H9 (cell line): ENCODE results near the gene AFF1. TPM values are rescaled to one million over a fixed set of nuclear protein-coding genes. Genes with fewer than 3 reads are reported as not detected.

ENCODE experiments used
- DNase-seq: peaks from one replicate; pipeline ENCODE4 v3.0.0-alpha.2; 2017
- H2AFZ ChIP-seq: one replicate; pipeline ENCODE4 v1.6.1; 2013; ENCODE audit warnings: mild to moderate bottlenecking, low read length, control low read depth, moderate library complexity
- H2AK5ac ChIP-seq: 2 replicates; pipeline ENCODE4 v1.6.1; 2013; ENCODE audit warnings: low read length, control low read depth, mixed read lengths; ENCODE audit not compliant: insufficient read length
- H2BK120ac ChIP-seq: one replicate; pipeline ENCODE4 v1.6.1; 2013; ENCODE audit warnings: low read depth, mild to moderate bottlenecking, low read length, control low read depth, inconsistent platforms; ENCODE audit not compliant: poor library complexity, severe bottlenecking
- H2BK12ac ChIP-seq: 2 replicates; pipeline ENCODE4 v1.6.1; 2013; ENCODE audit warnings: low read length, control low read depth, mixed read lengths, low read depth; ENCODE audit not compliant: insufficient read length
- H2BK15ac ChIP-seq: 2 replicates; pipeline ENCODE4 v1.6.1; 2013; ENCODE audit warnings: low read depth, low read length, control low read depth
- H2BK20ac ChIP-seq: one replicate; pipeline ENCODE4 v1.6.1; 2013; ENCODE audit warnings: low read depth, mild to moderate bottlenecking, low read length, control low read depth, inconsistent platforms; ENCODE audit not compliant: poor library complexity, severe bottlenecking
- H2BK5ac ChIP-seq: 2 replicates; pipeline ENCODE4 v1.6.1; 2013; ENCODE audit warnings: low read length, control low read depth, mixed read lengths; ENCODE audit not compliant: insufficient read length
- H3K14ac ChIP-seq: 2 replicates; pipeline ENCODE4 v1.6.1; 2013; ENCODE audit warnings: low read length, control low read depth; ENCODE audit not compliant: insufficient read depth
- H3K18ac ChIP-seq: 2 replicates; pipeline ENCODE4 v1.6.1; 2013; ENCODE audit warnings: low read depth, mild to moderate bottlenecking, mixed read lengths, low read length, control low read depth; ENCODE audit not compliant: insufficient read length
- H3K23ac ChIP-seq: 2 replicates; pipeline ENCODE4 v1.6.1; 2013; ENCODE audit warnings: low read length, control low read depth, mixed read lengths, low read depth; ENCODE audit not compliant: insufficient read length
- H3K23me2 ChIP-seq: 2 replicates; pipeline ENCODE4 v1.6.1; 2013; ENCODE audit warnings: low read depth, mild to moderate bottlenecking, mixed read lengths, low read length, control low read depth; ENCODE audit not compliant: insufficient read length, poor library complexity, severe bottlenecking
- H3K27ac ChIP-seq: 2 replicates; pipeline ENCODE4 v1.5.1; 2013; ENCODE audit warnings: low read length, control low read depth, mixed read lengths, low read depth; ENCODE audit not compliant: insufficient read length
- H3K27me3 ChIP-seq: 2 replicates; pipeline ENCODE4 v1.6.1; 2013; ENCODE audit warnings: low read length, control low read depth, inconsistent platforms; ENCODE audit not compliant: insufficient read depth
- H3K4ac ChIP-seq: 2 replicates; pipeline ENCODE4 v1.6.1; 2013; ENCODE audit warnings: low read depth, mild to moderate bottlenecking, control low read depth, inconsistent platforms, low read length, moderate library complexity
- H3K4me1 ChIP-seq: 2 replicates; pipeline ENCODE4 v1.6.1; 2013; ENCODE audit warnings: low read length, control low read depth, inconsistent platforms; ENCODE audit not compliant: insufficient read depth
- H3K4me2 ChIP-seq: 2 replicates; pipeline ENCODE4 v1.6.1; 2013; ENCODE audit warnings: low read length, control low read depth, mixed read lengths; ENCODE audit not compliant: insufficient read length, insufficient read depth
- H3K56ac ChIP-seq: 2 replicates; pipeline ENCODE4 v1.6.1; 2013; ENCODE audit warnings: low read depth, mild to moderate bottlenecking, mixed read lengths, low read length, control low read depth; ENCODE audit not compliant: insufficient read length
- H3K79me1 ChIP-seq: 2 replicates; pipeline ENCODE4 v1.6.1; 2013; ENCODE audit warnings: low read depth, mild to moderate bottlenecking, moderate library complexity, low read length, control low read depth, inconsistent platforms; ENCODE audit not compliant: insufficient read depth, poor library complexity, severe bottlenecking
- H3K79me2 ChIP-seq: 2 replicates; pipeline ENCODE4 v1.6.1; 2013; ENCODE audit warnings: low read length, control low read depth, inconsistent platforms; ENCODE audit not compliant: insufficient read depth
- H3K9ac ChIP-seq: 2 replicates; pipeline ENCODE4 v1.6.1; 2013; ENCODE audit warnings: low read length, control low read depth, mixed read lengths; ENCODE audit not compliant: insufficient read length; ENCODE audit errors: extremely low read depth
- H3K9me3 ChIP-seq: one replicate; pipeline ENCODE4 v1.6.1; 2013; ENCODE audit warnings: low read depth, low read length, inconsistent platforms; ENCODE audit not compliant: control insufficient read depth
- H3T11ph ChIP-seq: one replicate; pipeline ENCODE4 v1.6.1; 2013; ENCODE audit warnings: mild to moderate bottlenecking, low read length, control low read depth, inconsistent platforms
- H4K20me1 ChIP-seq: one replicate; pipeline ENCODE4 v1.6.1; 2013; ENCODE audit not compliant: control insufficient read depth, insufficient read length, insufficient read depth
- H4K5ac ChIP-seq: 2 replicates; pipeline ENCODE4 v1.6.1; 2013; ENCODE audit warnings: low read depth, mild to moderate bottlenecking, mixed read lengths, low read length, control low read depth; ENCODE audit not compliant: insufficient read length
- H4K8ac ChIP-seq: replicated peaks from 2 replicates; pipeline ENCODE4 v1.6.1; 2013; ENCODE audit warnings: low read length, control low read depth, mixed read lengths, low read depth; ENCODE audit not compliant: insufficient read length
- H4K91ac ChIP-seq: 2 replicates; pipeline ENCODE4 v1.6.1; 2013; ENCODE audit warnings: low read depth, mild to moderate bottlenecking, moderate library complexity, mixed read lengths, low read length, control low read depth; ENCODE audit not compliant: insufficient read length
- H3K27ac Mint-ChIP-seq, 3 experiments: 2 replicates in 2 of 3; 3 replicates in 1 of 3; pipeline ENCODE4 v1.8.0; 2020 to 2021; ENCODE audit warnings: mixed read lengths in 3 of 3, mild to moderate bottlenecking in 1 of 3, moderate library complexity in 1 of 3
- H3K27me3 Mint-ChIP-seq: 2 replicates; pipeline ENCODE4 v1.8.0; 2021; ENCODE audit warnings: low read depth, mild to moderate bottlenecking, moderate library complexity, mixed read lengths
- H3K36me3 Mint-ChIP-seq, 3 experiments: 2 replicates in 2 of 3; 3 replicates in 1 of 3; pipeline ENCODE4 v1.8.0; 2020 to 2021; ENCODE audit warnings: low read depth in 3 of 3, mixed read lengths in 3 of 3; ENCODE audit not compliant: insufficient read depth in 1 of 3
- H3K4me1 Mint-ChIP-seq, 2 experiments: 2 replicates each; pipeline ENCODE4 v1.8.0; 2020; ENCODE audit warnings: mixed read lengths in 2 of 2
- H3K4me3 Mint-ChIP-seq, 2 experiments: 2 replicates in 1 of 2; 3 replicates in 1 of 2; pipeline ENCODE4 v1.8.0; 2020 to 2021; ENCODE audit warnings: mild to moderate bottlenecking in 2 of 2, mixed read lengths in 2 of 2, moderate library complexity in 1 of 2
- H3K9me3 Mint-ChIP-seq, 2 experiments: 2 replicates in 1 of 2; 3 replicates in 1 of 2; pipeline ENCODE4 v1.8.0; 2020; ENCODE audit warnings: mild to moderate bottlenecking in 2 of 2, mixed read lengths in 2 of 2, moderate library complexity in 1 of 2
- total RNA-seq: library from RNA; stranded (reverse); gene quantifications from 2 replicates; pipeline ENCODE4 v1.2.1, GENCODE V29; 2021
- TF ChIP-seq, protein P1 (sequence below): fragments of 200-600 bp; sonication (generic); conservative IDR thresholded peaks from 3 replicates; pipeline ENCODE4 v1.8.0; 2021; ENCODE audit warnings: antibody characterized with exemption, mild to moderate bottlenecking

Gene AFF1
- total RNA-seq, 1 experiment from 2014 or later: 74.5 TPM

- Mint-ChIP-seq H3K36me3 (peaks cover 0 to 4% (median 0%) of the 10 kb centered on the region in 3 experiments; a peak in 4 of 7 replicates), H3K27ac (no peak overlapping the region), H3K9me3 (no peaks in the 10 kb centered on the region), H3K4me1 (peaks cover 31 to 41% of the 10 kb centered on the region in 2 experiments), H3K27me3 (no peaks in the 10 kb centered on the region), H3K4me3 (no peak overlapping the region)
- Histone ChIP-seq H2AK5ac (no peak overlapping the region), H4K8ac (no peak overlapping the region), H4K20me1 (no peaks in the 10 kb centered on the region), H3K56ac (no peak overlapping the region), H3K9me3 (no peaks in the 10 kb centered on the region), H2BK5ac (no peak overlapping the region), H3K4me1 (peaks cover 17% of the 10 kb centered on the region; the same call in 1 of the 2 replicates), H3K79me2 (peaks cover 18% of the 10 kb centered on the region; the same call in 1 of the 2 replicates), H2BK120ac (no peak overlapping the region), H3K18ac (no peak overlapping the region), H4K91ac (no peak overlapping the region), H3K4me2 (no peak overlapping the region), H2BK15ac (no peak overlapping the region), H2BK20ac (no peak overlapping the region), H4K5ac (no peak overlapping the region), H3K4ac (no peak overlapping the region), H2AFZ (no peak overlapping the region), H3K79me1 (peaks cover 3% of the 10 kb centered on the region), H3K27me3 (no peaks in the 10 kb centered on the region), H3K14ac (no peak overlapping the region), H3K23me2 (no peaks in the 10 kb centered on the region), H3K23ac (no peak overlapping the region), H2BK12ac (no peak overlapping the region), H3K27ac (no peak overlapping the region), H3K9ac (no peak overlapping the region), H3T11ph (no peak overlapping the region)
- no peak for DNase-seq
- TF ChIP-seq, protein P1, sequence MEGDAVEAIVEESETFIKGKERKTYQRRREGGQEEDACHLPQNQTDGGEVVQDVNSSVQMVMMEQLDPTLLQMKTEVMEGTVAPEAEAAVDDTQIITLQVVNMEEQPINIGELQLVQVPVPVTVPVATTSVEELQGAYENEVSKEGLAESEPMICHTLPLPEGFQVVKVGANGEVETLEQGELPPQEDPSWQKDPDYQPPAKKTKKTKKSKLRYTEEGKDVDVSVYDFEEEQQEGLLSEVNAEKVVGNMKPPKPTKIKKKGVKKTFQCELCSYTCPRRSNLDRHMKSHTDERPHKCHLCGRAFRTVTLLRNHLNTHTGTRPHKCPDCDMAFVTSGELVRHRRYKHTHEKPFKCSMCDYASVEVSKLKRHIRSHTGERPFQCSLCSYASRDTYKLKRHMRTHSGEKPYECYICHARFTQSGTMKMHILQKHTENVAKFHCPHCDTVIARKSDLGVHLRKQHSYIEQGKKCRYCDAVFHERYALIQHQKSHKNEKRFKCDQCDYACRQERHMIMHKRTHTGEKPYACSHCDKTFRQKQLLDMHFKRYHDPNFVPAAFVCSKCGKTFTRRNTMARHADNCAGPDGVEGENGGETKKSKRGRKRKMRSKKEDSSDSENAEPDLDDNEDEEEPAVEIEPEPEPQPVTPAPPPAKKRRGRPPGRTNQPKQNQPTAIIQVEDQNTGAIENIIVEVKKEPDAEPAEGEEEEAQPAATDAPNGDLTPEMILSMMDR: no peak
Observed at GRCh38 chr4:86971355-86971683, 36.5 kb downstream of the AFF1 start.
